ENCODE data around the gene BAIAP2.

BAIAP2 gene

DNA sequence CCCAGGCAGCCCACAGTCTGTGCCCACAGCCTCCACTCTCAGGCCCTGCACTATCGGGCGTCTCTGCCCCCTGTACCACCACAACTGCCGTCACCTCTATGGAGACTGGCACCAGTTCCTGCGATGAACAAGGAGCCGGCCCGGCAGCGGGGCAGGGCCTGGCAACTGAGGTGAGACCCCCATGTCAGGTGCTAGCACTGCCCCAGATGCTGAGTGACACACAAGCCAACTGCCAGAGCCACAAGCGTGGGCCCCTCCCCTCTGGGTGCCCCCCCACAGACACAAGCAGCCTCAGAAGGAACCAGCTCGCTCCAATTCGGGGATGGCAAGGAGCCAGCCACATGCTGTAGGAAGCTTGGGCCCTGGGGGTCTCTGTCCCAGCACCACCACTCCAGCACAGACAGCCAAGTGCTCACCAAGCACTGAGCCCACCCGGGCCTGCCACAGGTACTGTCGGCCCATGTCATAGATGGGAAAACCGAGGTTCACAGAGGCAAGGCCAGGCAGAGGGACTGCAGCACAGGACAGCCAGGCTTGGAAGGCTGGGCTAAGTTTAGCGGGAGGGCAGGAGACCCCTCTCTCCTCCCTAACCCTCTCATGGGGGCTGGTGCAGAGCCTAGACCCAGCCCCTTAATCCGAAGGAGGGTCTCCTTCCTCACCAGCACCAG, 128.9 kb downstream of the BAIAP2 start:
- DNase-seq: no peak

DNA sequence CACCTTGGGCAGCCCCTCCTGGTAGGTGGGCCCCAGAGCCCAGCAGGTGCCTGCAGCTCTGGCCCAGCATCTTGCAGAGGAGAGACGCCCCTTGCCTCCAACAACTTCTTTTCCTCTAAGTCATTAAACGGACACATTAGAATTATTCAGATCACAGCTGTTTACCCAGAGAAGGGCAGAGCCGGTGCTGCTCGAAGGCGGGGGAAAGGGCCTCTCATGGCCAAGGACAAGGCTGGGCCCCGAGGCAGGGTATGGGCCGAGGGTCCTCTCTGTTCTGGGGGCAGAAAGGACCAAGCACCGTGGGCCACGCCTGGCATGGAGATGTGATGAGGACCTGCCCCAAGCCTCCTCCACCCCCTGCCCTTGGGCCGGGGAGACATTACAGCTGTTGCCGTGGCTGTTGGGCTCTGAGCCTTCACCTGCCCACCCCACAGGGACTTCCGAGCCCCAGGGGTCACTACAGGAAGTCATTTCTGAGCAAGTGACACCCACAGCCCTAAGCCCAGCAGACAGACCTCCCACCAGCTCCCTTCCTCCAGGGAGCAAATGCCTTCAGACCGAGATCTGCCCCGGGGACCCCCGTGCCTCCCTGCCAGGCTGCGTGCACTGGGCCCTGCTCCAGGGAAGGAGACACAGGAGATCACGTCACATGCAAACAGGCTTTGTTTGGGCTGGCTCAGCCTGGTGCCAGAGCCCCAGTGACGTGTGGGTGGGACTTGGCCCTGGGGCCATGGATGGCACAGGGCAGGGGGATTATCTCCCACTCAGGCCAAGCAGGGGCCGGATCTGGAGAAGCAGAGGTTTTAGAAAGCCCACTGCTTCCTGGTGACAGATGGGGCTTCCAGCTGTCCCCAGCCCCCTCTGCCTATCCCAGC, 129.7 kb downstream of the BAIAP2 start:
- DNase-seq: no peak

DNA sequence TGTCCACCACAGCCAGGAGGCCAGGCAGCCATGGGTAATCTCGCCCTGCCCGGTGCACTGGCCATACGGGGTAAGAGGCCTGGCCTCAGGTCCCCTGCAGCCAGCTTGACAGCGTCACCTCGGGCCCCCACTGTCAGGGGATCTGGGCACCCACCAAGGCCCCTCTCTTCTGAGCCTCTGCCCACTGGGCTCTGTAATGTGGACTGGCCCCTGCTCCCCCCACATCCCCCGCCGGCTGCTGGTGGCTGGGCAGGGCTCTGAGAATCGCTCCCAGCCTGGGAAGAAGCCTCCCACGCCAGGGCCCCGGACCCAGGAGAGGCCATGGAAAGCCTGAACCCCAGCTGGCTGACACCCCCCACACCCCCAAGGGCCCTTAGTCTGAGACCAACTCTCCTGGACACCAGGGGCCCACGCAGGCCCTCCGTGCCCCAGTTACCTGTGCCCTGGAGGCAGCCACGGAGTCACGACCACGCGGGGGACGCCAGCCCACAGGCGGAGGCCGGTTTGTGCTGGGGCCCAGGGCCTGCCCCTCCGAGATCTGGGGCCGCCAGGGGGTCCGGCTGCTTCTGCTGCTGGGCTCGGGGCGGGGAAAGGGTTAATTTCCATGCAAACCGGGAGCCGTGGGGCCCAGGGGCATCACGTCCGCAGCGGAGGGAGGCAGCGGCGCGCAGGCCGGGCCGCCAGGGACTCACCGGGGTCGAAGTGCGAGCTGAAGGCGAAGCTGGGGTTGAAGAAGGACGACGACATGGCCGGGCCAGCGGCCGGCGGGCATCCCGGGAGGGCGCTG, 130.5 kb downstream of the BAIAP2 start, which contains the start of gene PVALEF:
Gene PVALEF, plus strand, starts transcription at position 262 of the 787 bp plus-strand sequence. CDS start 15,720 bp downstream, outside the sequence.
- no peak for DNase-seq

DNA sequence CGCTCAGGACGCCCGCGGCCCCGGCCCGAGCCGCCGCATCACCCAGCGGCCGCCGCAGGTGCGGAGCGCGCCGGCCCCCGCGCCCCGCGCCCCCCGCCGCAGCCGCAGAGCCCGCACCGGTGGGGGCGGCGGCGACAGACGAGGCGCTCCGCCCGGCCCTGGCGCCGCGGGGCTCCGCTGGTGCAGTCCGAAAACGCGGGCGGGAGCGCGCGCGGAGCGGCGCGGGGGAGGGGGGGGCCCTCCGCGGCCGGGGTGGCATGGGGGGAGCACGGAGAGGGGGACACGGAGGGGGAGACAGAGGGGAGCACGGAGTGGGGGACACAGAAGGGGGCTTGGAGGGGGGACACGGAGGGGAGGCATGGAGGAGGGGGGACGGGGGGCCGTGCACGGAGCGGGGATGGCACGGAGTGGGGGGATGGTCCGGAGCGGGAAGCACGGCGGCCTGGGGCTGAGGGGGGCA, 131.1 kb downstream of the BAIAP2 start, which contains the start of gene AATK:
Gene AATK, minus strand, starts transcription at position 189 of the 460 bp plus-strand sequence. CDS start 229 bp downstream, outside the sequence.
- DNase-seq: peak; percentile 20

Data from NCI-H345 (cell line).